Skin of body (tissue), 2 donors: Measurements from ENCODE around the gene PACS1. TPM values are rescaled to one million over a fixed set of nuclear protein-coding genes. Genes with fewer than 3 reads are reported as not detected.

ENCODE experiments used
- DNase-seq: peaks from one replicate; lab custom pipeline; 2025; lab: John Stamatoyannopoulos, UW
- total RNA-seq: library from RNA; depleted of rRNA; stranded (reverse); fragments of >200 nt; gene quantifications from one replicate; pipeline ENCODE4 v1.2.3, GENCODE V29; 2014

Gene PACS1
- total RNA-seq, 1 donor from 2014 or later = 31.0 TPM

DNA sequence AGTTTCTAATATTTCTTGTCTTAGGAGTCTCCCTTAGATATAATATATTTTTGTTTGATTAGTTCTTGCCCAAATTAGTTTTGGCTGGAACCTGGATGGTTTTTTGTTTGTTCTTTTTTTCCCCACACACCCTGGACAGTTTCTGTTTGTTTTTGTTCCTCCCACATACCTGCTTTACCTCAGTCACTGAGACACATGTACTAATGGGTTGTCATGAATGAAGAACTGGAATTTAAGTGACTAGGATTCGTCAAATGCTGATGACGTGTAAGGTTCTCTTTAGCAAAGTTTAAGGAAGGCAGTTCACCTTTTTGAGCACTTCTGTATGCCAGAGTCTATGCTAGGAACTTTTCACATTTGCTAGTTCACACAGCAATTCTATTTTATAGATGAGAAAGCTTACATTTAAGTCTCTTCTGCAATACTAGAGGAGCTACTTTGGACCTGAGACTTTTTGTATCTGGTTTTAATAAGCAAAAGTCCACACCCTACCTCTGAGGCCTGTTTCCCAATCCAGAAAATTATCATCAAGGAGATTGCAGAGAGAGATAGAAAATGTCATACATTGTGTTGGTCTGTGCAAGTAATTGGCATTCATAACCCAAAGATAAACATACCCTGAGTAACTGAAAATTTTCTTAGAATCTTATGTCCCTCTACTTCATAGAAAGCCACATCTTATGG lies 111.7 kb downstream of the PACS1 start:
- no peak for DNase-seq

DNA sequence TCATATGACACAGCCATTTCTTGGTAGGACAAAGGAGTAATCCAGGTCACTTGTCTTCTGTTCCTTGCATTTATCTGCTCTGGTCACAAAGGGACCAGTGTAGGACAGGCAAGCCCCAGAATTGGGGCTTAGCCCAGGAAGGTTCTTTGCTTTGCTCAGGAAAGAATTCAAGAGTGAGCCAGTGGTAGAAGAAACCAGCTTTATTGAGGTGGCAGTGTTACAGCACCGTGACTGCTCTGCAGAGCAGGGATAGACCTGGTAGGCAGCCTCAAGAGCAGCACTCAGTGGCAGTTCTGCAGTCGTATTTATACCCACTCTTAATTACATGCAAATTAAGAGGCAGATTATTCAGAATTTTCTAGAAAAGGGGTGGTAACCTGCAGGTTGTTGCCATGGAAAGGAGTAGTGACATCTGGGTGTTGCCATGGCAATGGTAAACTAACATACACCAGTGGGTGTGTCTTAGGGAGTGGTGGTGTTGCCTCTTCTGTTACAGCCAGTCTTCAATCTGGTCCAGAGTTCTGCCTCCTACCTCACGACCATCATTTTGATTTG lies 113.5 kb downstream of the PACS1 start:
- no peak for DNase-seq

DNA sequence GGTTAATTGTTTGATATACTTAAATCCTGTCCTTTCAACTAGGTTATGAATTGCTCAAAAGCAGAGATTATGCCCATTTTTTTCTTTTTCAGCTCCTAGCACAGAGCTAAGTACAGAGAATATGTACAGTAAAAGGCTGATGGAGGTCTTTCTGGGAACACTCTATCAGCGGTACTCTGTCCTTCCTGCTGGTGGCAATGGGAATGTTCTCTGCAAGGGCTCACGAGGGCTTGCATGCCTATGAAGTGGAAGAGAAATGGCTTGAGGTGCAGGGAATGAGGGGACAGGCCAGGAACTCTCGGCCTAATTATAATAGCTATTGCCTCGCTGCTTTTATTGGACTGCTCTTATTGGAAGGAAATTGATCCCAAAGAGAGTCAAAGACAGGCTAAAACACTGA lies 114.7 kb downstream of the PACS1 start:
- no peak for DNase-seq

DNA sequence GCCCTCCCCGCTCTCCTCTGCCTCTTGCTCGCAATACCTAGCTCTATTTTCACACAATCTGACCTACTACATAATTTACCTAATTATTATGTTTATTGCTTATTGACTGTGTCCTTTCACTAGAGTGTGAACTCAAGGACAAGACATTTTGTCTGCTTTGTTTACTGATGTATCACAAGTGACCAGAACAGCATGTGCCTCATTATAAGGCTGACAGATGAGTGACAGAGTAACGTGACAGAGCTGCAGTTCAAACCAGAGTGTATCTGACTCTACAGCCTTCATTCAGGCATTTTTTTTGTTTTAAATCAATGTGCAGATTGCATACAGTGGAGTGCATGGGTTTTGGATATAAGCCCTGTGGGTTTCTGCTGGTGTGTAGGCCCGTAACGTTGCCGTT lies 116.4 kb downstream of the PACS1 start:
- DNase-seq = no peak

DNA sequence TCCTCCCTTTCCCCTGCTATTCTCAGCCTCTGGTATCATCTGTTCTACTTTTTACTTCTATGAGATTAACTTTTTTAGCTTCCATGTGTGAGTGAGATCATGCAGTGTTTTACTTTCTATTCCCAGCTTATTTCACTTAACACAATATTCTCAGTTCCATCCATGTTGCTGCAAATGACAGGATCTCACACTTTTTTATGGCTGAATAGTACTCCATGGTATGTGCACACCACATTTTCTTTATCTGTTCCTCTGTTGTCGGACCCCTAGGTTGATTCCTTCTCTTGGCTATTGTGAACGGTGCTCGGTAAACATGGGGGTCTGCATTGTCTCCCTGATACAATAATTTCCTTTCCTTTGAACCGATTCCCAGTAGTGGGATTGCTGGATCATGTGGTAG lies 117.4 kb downstream of the PACS1 start:
- DNase-seq = no peak

DNA sequence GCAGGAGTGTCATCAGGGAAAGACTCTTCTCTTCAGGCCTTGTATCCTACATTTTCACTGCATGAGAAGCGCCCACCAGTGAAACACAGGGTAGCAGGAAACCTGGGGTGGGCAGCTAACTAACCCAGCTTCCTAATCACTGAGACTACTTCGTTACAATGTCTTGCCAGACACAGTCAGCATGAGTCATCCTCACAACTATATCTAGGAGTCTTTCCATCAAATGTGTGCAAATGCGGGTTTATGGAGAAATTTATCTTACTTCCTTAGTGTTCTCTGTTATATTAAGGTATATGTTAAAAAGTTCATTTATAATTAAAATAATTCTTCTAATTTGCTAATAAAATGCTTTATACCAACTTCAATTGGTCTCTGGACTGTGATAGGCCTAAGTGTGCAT lies 118.5 kb downstream of the PACS1 start:
- no peak for DNase-seq

DNA sequence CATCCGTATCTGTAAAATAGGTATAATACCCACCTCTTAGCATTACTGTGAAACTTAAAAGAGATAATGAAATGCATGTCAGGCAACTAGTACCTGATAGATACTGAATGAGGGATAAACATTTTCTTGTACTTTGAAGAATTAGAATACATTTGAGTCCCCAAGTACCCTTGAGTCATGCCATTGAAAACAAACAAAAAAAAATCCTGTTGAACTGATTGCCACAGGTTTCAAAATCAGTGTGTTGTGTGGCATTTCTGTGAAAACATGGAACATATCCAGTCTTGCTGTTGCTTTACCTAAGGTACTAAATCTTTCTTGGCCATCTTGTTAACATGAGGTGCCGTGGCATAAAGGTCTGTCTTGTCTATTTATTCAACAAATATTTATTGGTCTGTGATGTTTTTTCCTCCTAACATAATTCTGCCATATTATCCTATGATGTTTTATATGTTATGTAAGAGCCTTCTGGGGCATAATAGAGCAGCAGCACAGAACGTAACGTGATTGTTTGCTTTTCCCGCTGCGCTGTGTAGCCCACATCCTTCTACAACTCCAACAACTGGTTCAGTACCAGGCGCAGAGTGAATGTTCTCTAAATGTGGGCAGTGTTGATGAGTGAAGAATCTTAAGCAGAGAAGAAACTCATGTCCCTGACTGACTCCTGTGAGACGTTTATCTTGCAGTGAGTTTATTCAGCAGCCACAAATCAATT lies 119.1 kb downstream of the PACS1 start:
- DNase-seq = no peak

DNA sequence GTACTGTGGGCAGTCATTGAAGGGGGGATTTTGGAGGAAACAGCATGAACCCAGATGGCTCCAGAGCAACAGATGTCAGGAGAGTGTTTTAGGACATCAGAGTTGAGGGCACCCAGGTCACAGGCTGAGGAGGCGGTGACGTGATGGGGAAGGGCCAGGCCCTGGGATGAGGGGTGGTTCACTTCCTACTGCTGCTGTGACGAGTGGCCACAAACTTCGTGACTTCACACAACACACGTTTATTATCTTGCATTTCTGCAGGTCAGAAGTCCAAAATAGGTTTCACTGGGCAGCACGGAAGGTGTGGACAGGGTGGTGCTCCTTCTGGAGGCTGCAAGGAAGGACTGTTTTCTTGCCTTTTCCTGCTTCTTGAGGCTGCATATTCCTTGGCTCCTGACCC lies 120.7 kb downstream of the PACS1 start:
- DNase-seq = no peak

DNA sequence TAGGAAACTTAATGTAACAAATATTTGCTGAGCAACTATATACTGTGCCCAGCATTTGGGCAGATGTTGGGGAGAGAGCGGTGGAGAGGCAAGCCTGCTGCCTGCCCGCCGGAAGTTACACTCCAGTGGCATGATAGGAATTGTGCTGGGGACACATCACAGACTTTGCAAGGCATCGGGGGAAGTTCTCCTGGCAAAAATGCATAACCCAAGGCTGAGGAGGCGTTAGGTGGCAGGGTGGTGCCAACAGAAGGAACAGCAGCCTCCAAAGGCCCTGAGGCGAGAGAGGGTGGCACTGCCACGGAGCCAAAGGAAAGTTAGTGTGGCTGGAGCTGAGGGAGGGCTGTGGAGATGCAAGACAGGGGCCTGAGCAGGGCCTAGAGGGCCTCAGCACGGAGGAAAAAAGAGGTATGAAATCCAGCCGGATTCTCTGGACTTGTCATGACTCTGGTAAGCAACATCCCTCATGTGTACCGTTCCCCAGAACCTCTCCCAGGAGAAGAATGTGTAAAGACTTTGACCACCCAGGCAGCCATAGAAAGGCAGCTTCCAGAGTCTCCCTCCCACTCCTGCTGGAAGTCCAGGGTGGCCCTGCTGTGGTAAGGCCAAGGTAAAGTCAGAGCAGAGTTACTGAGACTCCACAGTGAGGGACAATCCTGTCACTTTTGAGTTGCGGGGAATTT lies 122.2 kb downstream of the PACS1 start:
- DNase-seq = no peak

DNA sequence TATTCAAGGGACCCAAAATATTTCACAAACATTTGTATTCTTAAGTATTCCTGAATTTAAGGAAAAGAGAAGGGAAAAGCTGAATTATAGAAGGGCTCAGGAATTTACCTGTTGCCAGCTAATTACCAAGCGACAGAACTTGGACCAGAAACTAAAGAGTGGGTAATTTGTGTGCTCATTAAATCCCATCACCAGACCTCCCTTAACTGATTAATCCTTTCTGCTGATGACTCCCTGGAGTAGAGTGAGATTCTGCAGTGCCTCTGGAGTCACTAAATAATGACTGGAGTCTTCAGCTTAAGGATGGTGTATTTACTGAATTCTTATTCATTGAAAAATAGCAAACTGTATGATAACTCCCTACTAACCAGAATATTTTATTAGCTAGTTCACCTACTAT lies 124.3 kb downstream of the PACS1 start:
- no peak for DNase-seq

DNA sequence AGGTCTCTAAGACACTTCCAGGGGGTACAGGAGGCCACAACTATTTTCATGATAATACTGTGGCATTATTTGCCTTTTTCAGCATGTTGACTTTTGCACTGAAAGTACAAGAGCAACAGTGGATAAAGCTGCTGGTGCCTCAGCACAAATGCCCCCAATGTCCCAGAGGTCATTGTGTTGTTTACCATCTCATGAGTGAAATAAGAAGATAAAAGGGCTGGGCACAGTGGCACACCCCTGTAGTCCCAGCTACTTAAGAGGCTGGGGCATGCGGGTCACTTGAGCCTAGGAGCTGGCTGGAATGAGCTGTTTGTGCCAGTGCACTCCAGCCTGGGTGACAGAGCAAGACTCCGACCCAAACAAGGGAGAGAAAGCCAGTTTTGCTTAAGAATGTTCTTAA lies 125.8 kb downstream of the PACS1 start:
- no peak for DNase-seq

DNA sequence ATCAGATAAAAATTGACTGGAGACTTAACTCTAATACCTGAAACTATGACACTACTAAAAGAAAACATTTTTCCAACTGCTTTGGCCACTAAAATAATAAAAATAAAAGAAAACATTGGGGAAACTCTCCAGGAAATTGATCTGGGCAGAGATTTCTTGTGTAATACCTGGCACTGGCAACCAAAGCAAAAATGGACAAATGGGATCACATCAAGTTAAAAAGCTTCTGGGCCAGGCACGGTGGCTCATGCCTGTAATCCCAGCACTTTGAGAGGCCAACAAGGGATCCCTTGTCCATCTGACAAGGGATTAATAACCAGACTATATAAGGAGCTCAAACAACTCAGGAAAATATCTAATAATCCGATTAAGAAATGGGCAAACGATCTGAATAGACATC lies 133.8 kb downstream of the PACS1 start:
- DNase-seq = no peak

DNA sequence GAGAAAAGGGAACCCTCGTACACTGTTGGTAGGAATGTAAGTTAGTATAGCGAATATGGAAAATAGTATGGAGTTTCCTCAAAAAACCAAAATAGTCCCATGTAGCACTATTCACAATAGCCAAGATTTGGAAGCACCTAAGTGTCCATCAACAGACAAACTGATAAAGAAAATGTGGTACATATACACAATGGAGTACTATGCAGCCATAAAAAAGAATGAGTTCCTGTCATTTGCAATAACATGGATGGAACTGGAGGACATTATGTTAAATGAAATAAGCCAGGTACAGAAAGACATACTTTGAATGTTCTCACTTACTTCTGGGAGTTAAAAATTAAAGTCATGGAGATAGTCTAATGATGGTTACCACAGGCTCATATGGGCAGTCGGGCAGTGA lies 134.3 kb downstream of the PACS1 start:
- DNase-seq = no peak

DNA sequence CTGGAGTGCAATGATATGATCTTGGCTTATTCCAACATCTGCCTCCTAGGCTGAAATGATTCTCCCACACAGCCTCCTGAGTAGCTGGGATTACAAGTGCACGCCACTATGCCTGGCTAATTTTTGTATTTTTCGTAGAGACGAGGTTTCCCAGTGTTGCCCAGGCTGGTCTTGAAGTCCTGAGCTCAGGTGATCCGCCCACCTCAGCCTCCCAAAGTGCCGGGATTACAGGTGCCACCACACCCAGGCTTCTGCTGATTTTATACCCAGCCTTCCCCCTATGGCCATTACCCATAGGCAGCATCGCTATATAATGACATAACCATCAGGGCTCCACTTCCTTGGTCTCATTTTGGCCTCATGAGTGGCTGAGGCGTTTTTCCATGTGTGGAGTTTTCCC lies 137.7 kb downstream of the PACS1 start:
- DNase-seq = no peak

DNA sequence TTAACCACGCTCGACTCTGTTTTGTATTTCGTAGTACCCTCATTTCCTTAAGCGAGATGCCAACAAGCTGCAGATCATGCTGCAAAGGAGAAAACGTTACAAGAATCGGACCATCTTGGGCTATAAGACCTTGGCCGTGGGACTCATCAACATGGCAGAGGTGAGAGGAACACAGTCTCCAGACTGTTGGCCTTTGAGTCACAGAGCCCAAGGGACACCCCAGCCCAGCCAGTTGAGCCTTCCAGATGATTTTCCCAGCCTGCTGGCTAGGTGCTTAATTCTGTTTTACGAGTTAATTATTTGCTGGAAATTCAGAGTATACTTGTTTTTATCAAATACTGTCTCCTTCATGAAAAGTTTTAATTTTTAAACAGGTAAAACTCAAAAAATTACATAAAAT lies 141.0 kb downstream of the PACS1 start:
- DNase-seq = no peak

DNA sequence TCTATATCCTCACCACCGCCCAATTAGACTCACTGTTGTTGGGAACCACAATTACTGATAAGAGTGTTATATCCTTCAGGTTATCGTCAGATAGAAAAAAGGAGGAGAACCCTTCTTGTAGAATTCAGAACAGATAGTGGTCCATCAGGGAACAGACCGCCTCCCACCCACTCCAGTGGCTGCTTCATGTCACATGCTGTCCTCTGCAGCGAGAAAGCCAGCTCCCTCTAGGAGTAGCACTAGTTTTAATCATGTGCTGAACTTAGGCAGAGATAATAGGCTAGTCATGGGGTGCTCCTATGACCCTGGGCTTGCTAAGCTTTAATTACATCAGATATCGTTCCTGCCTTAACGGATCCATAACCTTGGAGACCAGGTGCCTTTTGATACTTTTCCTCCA lies 146.8 kb downstream of the PACS1 start:
- no peak for DNase-seq

DNA sequence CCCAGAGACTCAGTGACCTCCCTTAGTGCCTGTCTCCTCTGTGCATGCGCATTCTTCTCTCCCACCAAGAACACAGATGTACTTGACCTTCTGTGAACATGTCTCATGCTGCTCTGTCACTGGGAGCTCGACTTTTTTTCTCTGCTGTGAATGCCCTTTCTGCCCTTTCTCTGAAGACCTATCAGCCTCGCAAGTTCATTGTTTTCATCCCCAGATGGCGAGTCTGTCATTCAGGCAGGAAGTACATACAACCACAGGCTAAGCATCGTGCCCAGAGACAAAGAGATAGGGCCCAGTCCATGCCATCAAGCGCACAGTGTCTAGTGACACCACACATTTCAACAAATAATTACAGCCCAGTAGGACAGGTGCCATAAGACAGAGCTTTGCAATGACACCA lies 148.0 kb downstream of the PACS1 start:
- DNase-seq = no peak

DNA sequence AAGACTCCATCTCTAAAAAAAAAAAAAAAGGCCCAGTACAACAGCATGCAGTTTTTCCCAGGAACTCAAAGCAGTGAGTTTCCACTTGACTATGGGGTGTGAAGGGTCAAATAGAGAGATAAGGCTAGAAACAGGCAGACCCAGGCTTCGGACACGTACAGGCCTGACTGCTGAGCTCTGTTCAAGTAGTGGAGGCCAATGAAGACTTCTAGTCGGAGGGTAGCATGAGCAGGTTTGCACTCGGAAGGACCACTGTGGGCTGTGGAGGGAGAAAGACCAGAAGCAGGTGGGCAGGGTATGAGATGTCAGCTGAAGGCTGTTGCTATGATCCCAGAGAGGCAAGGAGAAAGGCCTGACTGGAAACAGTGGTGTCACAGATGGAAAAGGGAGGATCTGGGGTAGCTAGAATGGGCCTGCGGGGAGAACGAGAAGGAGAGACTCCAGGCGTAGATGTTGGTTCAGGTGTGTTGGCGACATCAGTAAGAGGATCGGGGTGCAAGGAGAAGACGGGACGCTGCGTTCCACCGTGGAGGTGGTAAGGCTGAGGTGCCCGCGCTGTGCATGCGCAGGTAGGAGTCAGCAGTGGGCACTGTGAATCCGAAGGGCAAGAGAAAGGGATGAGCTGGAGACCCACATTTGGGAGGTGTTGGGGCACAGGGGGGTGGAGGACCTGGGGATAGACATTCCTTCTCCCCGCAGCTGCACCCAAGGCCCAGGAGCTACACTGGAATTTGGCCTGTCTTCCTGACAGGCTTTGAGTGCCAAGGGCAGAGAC lies 149.0 kb downstream of the PACS1 start:
- no peak for DNase-seq

DNA sequence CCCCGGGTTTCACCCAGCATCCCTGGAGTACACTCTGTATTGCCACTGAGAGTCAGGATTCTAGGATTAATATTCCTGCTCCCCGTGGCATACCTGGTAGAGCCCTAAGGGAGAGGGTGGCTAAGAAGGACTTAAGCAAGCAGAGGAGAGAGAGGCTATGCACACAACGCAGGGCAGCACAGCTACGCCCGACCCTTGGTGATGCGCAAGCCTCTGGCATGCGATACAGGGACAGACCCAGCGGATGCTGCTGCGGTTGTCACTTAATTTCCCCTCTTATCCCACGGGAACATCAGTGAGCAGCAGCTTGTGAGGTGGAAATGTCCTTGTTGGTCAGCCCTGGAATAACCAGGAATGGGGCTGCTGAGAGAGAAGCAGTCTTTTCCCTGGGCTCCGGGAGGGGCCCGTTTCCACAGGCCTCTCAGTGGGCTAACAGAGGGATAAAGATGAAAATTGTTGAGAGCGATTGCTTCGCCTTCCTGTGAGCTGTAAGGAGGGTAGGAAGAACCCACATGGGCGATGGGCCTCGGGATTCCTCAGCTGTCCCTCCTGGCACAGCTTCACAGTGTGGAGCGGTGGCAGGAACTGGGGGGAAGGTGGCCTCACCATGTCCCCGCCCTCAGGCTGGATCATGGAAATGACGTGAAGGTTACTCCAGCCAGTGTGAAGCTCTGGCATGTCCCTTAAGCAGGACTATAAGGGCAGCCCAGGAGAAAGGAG lies 149.9 kb downstream of the PACS1 start:
- DNase-seq = no peak

DNA sequence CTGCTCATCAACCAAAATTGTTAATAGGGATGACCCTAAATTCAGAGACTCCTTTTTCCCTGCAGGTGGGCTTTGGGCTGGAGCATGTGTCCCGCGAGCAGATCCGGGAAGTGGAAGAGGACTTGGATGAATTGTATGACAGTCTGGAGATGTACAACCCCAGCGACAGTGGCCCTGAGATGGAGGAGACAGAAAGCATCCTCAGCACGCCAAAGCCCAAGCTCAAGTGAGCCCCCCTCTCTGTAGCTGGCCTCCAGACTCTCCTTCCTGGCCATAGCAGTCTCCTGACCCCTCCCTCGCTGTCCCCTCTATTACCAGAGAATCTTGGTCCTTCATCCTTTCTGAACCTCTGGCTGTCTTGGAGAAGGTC lies 150.5 kb downstream of the PACS1 start:
- DNase-seq = no peak

DNA sequence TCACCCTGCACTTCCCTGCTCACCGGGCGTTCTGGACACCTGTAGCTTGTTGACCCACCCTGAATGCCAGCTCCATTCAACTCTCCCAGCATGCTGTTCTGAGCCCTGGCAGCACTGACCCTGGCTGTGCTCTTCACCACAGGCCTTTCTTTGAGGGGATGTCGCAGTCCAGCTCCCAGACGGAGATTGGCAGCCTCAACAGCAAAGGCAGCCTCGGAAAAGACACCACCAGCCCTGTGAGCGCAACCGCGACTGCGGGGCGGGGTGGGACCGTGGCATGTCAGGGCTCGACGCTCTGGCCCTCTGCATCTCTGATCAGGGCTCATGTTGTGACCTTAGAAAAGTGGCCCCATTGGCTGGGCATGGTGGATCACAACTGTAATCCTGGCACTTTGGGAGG lies 150.9 kb downstream of the PACS1 start:
- no peak for DNase-seq
